Measurements from ENCODE around the gene ADH1C. TPM values are rescaled to one million over a fixed set of nuclear protein-coding genes. Genes with fewer than 3 reads are reported as not detected.
A peak's percentile ranks its signal among the peaks of the same experiment; 100 is the strongest.

The ADH1C gene
- total RNA-seq, 1 donor from 2014 or later: 25.3 TPM

DNA sequence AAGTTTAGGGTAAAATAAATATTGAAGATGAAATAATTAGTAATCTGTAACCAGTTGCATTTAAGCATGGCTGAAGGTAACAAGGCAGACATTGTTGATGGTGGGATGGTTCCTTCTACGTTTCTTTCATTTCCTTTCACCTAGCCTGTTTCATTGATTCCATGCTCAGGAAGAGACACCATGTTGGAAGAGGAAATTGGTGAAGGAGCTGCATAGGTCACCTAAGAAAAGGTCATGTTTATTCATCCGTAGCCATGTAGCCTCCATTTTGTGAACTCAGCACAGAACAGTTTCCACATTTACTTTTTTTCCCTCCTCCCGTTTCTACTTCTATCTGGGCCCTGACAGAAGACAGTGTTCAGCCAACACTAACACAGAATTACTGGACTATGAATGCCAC, 35.2 kb downstream of the ADH1C start:
- TF ChIP-seq, protein P1, sequence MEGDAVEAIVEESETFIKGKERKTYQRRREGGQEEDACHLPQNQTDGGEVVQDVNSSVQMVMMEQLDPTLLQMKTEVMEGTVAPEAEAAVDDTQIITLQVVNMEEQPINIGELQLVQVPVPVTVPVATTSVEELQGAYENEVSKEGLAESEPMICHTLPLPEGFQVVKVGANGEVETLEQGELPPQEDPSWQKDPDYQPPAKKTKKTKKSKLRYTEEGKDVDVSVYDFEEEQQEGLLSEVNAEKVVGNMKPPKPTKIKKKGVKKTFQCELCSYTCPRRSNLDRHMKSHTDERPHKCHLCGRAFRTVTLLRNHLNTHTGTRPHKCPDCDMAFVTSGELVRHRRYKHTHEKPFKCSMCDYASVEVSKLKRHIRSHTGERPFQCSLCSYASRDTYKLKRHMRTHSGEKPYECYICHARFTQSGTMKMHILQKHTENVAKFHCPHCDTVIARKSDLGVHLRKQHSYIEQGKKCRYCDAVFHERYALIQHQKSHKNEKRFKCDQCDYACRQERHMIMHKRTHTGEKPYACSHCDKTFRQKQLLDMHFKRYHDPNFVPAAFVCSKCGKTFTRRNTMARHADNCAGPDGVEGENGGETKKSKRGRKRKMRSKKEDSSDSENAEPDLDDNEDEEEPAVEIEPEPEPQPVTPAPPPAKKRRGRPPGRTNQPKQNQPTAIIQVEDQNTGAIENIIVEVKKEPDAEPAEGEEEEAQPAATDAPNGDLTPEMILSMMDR (IDR thresholded peaks at IDR 0.05): no peak
- intact Hi-C loops (cut with DNase I): no loop called here

DNA sequence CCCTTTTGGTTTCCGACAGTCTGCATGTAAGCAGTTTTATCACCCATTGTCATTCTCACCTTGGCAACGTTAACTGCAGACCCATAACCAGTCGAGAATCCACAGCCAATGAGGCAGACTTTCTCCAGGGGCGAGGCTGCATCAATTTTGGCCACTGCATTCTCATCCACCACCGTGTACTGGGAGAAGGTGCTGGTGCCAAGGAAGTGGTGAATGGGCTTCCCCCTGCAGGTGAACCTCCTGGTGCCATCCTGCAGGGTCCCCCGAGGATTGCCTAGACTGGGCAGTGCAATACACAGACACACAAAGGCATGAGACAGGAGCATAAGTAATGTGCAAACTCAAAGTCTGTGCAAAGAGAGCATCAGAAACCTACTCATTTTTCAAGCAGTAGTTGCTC, 36.7 kb downstream of the ADH1C start:
- Histone ChIP-seq H3K36me3 (no peaks in the 10 kb centered on the region), H3K27me3 (no peaks in the 10 kb centered on the region), H3K9me3 (no peaks in the 10 kb centered on the region), H3K4me3 (no peak overlapping the region), H3K27ac (no peak overlapping the region), H3K4me1 (no peaks in the 10 kb centered on the region)
- TF ChIP-seq POLR2AphosphoS5 (IDR thresholded peaks at IDR 0.05; ENCODE audit: insufficient read depth in 1 of 2, low read depth in 1 of 2) (no peak), POLR2A (IDR thresholded peaks at IDR 0.05) (no peak)
- TF ChIP-seq, protein P1 (IDR thresholded peaks at IDR 0.05): no peak
- DNase-seq (ENCODE audit: extremely low spot score in 2 of 2): no peak
- intact Hi-C loops (cut with DNase I): no loop called here

More for the DNA sequence above, 35.2 kb downstream of the ADH1C start:
- Histone ChIP-seq H3K4me3 (peak overlapping the region in 1 of 2 donors; percentile 9), H3K27me3 (no peaks in the 10 kb centered on the region), H3K36me3 (no peaks in the 10 kb centered on the region), H3K4me1 (peaks cover 13% of the 10 kb centered on the region), H3K9me3 (no peaks in the 10 kb centered on the region), H3K27ac (no peak overlapping the region)
- no peak for DNase-seq (ENCODE audit: extremely low spot score in 2 of 2)

DNA sequence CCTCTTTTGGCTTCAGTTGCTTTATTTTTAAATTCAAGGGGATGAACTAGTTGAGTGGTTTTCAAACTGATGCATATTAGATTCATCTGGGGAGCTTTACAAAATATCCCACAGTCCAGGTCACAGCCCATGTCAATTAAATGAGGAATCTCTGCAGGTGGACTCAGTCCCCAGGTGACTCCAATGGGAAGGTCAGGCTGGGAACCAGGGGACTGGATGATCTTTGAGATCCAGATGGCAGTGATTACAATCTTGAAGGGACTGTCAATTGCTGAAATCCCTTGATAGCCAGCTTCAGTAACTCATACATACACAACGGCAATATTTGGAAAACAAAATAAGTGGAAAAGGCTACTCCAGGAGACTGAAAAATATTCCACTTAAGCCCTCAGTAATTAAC, 38.3 kb downstream of the ADH1C start:
- H3K9me3 ChIP-seq: no peaks in the 10 kb centered on the region
- no peak overlapping the region for H3K4me3 ChIP-seq
- intact Hi-C loops (cut with DNase I): no loop called here
- no peaks in the 10 kb centered on the region for H3K27me3 ChIP-seq
- TF ChIP-seq, protein P1 (IDR thresholded peaks at IDR 0.05): no peak
- no peak for TF ChIP-seq POLR2A (IDR thresholded peaks at IDR 0.05)
- TF ChIP-seq POLR2AphosphoS5 (IDR thresholded peaks at IDR 0.05; ENCODE audit: insufficient read depth in 1 of 2, low read depth in 1 of 2): no peak
- no peak overlapping the region for H3K27ac ChIP-seq
- H3K4me1 ChIP-seq: no peaks in the 10 kb centered on the region
- H3K36me3 ChIP-seq: no peaks in the 10 kb centered on the region
- DNase-seq (ENCODE audit: extremely low spot score in 2 of 2): no peak

DNA sequence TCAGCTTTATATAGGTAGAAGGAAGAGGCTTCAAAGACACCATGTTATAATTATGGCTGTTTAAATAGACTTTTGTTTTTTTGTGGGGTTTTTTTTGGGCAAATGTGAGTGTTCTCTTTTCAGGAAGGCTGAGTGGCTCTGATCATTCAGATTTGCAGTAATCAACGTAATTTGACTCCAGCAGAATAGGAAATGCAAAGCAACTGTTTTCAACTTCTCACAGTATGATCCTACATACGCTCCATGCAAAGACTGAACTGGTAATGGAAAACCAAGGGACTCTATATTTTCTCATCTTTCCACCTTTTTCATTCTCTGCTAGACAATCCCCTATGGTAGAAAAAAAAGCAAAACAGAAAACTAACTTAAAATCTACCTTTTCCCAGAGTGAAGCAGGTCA, 42.2 kb downstream of the ADH1C start:
- no peak overlapping the region for H3K27ac ChIP-seq
- intact Hi-C loops (cut with DNase I): no loop called here

DNA sequence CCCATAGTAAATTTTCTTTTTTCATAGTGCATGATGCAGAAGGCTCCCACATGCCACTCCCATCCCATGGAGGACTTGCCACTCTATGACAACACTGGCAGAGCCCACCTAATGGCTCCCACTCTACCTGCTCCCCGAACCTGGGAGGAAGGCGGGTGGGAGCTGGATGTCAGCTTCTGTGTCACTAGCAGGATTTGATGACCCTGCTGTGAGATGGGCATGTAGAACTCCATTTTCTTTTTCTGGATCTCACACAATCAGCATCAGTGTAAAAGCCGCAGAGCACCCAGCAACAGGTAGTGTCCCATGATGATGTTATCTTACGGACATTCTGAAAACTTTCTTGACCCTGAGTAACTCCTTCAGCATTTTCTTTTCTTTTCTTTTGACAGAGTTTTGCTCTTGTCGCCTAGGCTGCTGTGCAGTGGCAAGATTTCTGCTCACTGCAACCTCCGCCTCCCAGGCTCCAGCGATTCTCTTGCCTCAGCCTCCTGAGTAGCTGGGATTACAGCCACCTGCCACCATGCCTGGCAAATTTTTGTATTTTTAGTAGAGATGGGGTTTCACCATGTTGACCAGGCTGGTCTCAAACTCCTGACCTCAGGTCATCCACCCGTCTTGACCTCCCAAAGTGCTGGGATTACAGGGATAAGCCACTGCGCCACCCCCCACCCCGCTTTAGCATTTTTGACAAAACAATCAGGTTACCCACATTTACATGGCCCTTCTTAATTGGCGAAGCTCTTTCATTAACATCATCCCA, 46.7 kb downstream of the ADH1C start:
- no peaks in the 10 kb centered on the region for H3K27me3 ChIP-seq
- intact Hi-C loops (cut with DNase I): no loop called here
- H3K36me3 ChIP-seq: no peaks in the 10 kb centered on the region
- peaks cover 8% of the 10 kb centered on the region for H3K4me1 ChIP-seq
- TF ChIP-seq POLR2AphosphoS5 (IDR thresholded peaks at IDR 0.05; ENCODE audit: insufficient read depth in 1 of 2, low read depth in 1 of 2) (no peak), POLR2A (IDR thresholded peaks at IDR 0.05) (no peak)
- TF ChIP-seq, protein P1 (IDR thresholded peaks at IDR 0.05): no peak
- H3K4me3 ChIP-seq: no peak overlapping the region
- H3K9me3 ChIP-seq: no peaks in the 10 kb centered on the region
- no peak for DNase-seq (ENCODE audit: extremely low spot score in 2 of 2)
- H3K27ac ChIP-seq: no peak overlapping the region

More for the DNA sequence above, 42.2 kb downstream of the ADH1C start:
- no peaks in the 10 kb centered on the region for H3K36me3 ChIP-seq
- no peaks in the 10 kb centered on the region for H3K9me3 ChIP-seq
- no peaks in the 10 kb centered on the region for H3K27me3 ChIP-seq
- no peak overlapping the region for H3K4me3 ChIP-seq
- TF ChIP-seq POLR2A (IDR thresholded peaks at IDR 0.05) (no peak), POLR2AphosphoS5 (IDR thresholded peaks at IDR 0.05; ENCODE audit: insufficient read depth in 1 of 2, low read depth in 1 of 2) (no peak)
- TF ChIP-seq, protein P1 (IDR thresholded peaks at IDR 0.05): no peak
- no peak for DNase-seq (ENCODE audit: extremely low spot score in 2 of 2)
- no peaks in the 10 kb centered on the region for H3K4me1 ChIP-seq

Measured in vagina (tissue), 2 donors.